ENCODE data around the gene AP4M1.

AP4M1 gene

GRCh38 chr7:100087055-100087750 lies 14.2 kb upstream of the AP4M1 start:
- H3K4me3 ChIP-seq (ENCODE audit: low read depth, low read length): no peak overlapping the region

DNA sequence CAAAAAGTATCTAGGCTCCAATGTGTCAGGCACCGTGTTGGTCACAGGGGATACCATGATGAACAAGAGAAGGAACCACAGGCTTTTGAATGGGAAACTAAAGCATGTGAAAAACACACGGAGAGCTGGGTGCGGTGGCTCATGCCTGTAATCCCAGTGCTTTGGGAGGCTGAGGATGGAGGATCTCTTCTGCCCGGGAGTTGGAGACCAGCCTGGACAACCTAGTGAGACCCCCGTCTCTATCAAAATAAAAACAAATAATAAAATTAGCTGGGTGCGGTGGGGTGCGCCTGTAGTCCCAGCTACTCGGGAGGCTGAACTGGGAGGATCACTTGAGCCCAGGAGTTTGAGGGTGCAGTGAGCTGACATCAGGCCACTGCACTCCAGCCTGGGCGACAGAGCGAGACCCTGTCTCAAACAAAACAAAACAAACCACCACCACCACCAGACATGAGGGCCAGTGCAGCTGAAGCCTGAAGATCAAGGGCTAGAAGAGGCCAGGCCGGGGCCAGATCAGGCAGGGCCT lies 13.3 kb upstream of the AP4M1 start:
- peak overlapping the region; percentile 87 for H3K4me3 ChIP-seq (ENCODE audit: low read depth, low read length)

GRCh38 chr7:100088621-100089457 lies 12.6 kb upstream of the AP4M1 start, which contains the start of gene COPS6:
Gene COPS6 (plus strand): TSS chr7:100088969. CDS start chr7:100088991, 22 bp downstream.
- peak within 1 kb of the TSS; percentile 87 for H3K4me3 ChIP-seq (ENCODE audit: low read depth, low read length)

DNA sequence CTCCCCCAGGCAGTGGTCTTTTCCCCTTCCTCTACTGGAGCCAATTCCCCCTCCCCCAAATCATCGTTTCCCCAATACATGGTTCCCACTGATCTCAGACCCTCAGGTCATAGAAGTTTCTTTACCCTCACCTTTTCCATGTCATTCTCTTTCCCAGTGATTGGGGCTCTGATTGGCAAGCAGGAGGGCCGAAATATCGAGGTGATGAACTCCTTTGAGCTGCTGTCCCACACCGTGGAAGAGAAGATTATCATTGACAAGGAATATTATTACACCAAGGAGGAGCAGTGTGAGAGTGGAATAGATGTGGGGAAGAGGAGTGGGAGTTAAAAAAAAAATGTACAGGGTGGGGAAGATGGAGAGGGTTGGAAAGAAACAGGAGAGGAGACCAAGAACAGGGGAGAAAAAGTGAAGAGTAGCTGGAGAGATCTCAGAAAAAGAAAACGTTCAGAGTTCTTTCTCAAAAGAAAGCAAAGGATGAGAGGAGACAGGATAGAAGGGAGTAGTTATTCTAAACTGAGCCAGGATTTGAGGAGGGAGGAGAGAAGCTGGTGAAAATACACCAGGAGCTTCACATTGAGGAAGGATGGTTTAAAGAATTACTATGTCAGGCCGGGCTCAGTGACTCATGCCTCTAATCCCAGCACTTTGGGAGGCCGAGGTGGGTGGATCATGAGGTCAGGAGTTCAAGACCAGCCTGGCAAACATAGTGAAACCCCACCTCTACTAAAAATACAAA lies 11.8 kb upstream of the AP4M1 start:
- H3K4me3 ChIP-seq (ENCODE audit: low read depth, low read length): peak overlapping the region; percentile 87

GRCh38 chr7:100090527-100091410 lies 10.7 kb upstream of the AP4M1 start:
- H3K4me3 ChIP-seq (ENCODE audit: low read depth, low read length): no peak overlapping the region

DNA sequence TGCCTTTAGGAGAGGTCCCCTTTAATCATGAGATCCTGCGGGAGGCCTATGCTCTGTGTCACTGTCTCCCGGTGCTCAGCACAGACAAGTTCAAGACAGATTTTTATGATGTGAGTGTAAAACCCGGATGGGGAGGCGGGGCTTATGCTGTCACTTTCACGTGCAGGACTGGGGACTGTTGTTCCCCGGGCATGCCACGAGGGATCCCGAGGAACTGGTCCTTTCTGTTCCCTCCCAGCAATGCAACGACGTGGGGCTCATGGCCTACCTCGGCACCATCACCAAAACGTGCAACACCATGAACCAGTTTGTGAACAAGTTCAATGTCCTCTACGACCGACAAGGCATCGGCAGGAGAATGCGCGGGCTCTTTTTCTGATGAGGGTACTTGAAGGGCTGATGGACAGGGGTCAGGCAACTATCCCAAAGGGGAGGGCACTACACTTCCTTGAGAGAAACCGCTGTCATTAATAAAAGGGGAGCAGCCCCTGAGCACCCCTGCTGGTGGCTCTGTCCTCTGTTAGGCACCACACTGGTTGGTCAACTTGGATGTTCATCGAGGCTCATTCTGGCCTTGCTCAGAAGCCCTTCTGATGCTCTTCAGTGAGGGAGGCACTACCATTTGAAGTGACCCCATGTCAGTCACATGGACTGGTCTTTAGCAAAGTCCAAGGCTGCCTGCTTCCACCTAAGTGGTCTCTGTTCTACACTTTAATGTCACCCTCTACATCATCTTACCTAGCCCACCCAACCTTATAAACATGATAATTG lies 9.8 kb upstream of the AP4M1 start:
- H3K4me3 ChIP-seq (ENCODE audit: low read depth, low read length): no peak overlapping the region

DNA sequence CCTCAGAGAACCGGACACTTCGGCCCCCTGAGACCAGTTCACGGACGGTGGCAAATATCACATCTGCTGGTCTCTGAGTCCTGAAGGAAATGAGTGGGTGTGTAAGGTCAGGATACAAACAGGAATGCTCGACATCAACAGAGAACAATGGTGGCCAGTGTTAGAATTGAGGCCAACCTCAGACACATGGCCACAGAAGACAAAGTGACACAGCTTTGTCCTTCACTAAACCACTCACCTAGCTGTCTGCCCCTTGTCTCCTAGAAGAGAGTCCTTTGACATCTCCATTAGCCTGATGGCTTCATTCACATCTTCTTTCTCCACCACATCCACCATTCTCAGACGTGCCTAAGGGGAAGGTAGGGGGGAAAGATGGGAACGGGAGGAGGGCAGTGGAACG lies 8.4 kb upstream of the AP4M1 start:
- no peak overlapping the region for H3K4me3 ChIP-seq (ENCODE audit: low read depth, low read length)

DNA sequence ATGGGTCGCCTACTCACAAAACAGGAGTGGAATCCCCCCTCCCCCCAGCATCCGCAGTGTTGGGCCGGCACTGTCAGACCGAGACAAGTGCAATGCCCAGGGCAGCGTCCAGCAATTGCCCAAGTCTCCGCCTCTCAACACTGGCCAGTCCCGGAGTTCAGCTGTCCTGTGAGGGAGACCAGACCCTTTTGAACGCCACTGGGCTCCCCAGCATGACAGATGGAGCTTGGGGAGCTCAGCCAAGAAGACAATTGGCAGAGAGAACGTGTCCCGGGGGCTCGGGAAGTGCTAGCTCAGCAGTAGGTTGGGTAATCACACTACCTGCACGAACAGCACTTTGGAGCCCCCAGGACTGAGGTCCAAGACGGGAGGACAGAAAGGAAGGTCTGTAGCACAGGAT lies 7.9 kb upstream of the AP4M1 start:
- no peak overlapping the region for H3K4me3 ChIP-seq (ENCODE audit: low read depth, low read length)

- H3K4me3 ChIP-seq (ENCODE audit: low read depth, low read length): no peak overlapping the region
Measured at GRCh38 chr7:100093925-100094486, 7.4 kb upstream of the AP4M1 start.

DNA sequence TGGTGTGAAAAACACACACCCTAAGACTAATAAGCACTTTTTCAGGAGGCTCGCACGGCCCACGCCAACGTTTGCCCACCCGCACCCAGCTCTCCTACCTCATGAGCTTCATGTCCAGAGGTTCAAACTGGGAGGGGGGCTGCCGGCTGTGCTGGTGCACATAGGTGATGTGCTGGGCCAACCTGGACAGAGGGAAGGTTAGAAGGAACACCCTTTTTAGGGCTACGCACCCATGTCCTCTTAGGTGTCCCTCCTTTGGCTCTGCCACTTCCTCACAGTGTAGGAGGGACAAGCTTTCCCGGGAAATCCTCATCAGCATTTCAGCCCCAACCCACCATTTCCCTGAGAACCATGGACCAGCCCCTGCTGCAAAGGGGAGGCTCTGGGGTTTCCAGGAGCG lies 6.2 kb upstream of the AP4M1 start:
- H3K4me3 ChIP-seq (ENCODE audit: low read depth, low read length): no peak overlapping the region

DNA sequence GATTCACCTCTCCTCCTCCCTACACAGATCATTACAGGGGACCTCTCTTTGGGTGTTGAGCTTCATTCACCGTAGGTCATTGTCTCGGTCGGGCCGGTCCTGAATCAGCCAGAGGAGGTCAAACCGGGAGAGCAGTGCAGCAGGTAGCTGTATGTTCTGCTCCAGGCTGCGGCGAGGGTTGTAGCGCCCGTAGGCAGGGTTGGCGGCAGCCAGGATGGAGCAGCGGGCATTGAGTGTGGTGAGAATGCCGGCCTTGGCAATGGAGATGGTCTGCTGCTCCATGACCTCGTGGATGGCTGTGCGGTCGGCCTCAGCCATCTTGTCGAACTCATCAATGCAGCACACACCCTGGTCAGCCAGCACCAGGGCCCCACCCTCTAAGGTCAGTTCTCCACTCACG lies 5.7 kb upstream of the AP4M1 start:
- H3K4me3 ChIP-seq (ENCODE audit: low read depth, low read length): no peak overlapping the region

DNA sequence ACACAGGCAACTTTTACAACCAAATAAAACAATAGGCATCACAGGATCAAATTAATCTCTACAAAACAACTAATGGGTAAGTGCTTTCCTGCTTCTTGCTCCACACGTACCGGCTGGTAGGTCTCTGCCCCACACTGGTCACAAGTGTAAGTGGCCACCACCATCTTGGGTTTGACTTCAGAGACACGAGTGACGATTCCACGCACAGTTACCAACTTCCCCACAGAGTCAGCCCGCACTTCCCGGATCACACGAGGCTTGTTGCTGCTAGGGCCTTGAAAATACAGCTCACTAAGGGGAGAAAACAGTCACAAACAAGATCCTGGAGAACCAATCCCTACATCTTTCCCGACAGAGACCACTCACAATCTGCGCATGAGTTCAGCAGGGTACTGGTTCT lies 2.5 kb upstream of the AP4M1 start:
- H3K4me3 ChIP-seq (ENCODE audit: low read depth, low read length): no peak overlapping the region

- H3K4me3 ChIP-seq (ENCODE audit: low read depth, low read length): peak overlapping the region; percentile 91
Measured at GRCh38 chr7:100099452-100099851, 2.0 kb upstream of the AP4M1 start.

- H3K4me3 ChIP-seq (ENCODE audit: low read depth, low read length): peak overlapping the region; percentile 91
Measured at GRCh38 chr7:100100420-100101015, 925 bp upstream of the AP4M1 start.

DNA sequence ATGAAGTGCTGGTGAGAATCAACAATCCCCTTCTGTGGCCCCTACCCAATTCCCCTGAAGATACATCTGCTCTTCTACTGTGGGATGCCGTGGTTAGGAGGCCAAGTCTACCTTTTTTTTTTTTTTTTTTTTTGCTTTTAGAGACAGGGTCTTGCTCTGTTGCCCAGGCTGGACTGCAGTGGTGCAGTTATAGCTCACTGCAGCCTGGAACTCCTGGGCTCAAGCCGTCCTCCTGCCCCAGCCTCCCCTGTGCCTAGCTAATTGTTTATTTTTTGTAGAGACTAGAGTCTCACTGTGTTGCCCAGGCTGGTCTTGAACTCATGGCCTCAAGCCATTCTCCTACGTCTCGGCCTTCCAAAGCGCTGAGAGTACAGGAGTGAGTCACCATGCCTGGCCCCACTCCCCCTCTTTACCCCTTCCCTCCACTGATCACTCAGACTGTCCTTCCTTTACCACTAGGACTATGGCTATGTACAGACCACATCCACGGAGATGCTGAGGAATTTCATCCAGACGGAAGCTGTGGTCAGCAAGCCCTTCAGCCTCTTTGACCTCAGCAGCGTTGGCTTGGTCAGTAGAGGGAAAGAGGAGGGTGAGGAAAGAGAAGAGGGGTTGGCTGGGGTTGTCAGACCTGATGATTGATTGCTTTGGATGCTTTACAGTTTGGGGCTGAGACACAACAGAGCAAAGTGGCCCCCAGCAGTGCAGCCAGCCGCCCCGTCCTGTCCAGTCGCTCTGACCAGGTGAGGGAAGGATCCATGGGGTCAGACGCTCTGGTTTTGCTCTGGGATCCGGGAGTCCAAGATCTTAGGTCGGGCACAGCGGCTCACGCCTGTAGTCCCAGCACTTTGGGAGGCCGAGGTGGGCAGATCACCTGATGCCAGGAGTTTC lies 1.8 kb downstream of the AP4M1 start:
- no peak overlapping the region for H3K4me3 ChIP-seq (ENCODE audit: low read depth, low read length)

DNA sequence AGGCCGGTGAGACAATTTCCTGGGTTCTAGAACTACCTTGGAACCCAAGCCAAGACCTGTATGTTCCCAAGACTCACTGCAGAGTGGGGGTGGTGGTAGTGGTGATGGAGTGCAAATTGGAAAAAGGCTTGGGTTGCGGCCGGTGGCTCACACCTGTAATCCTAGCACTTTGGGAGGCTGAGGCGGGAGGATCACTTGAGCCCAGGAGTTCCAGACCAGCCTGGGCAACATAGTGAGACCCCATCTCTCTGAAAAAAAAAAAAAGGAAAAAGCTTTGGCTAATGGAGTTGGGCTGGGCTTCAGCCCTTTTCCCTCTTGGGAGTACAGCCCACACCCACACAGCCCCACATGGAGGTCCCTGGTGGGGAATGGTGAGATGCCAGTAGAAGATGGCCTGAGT lies 4.1 kb downstream of the AP4M1 start:
- H3K4me3 ChIP-seq (ENCODE audit: low read depth, low read length): no peak overlapping the region

DNA sequence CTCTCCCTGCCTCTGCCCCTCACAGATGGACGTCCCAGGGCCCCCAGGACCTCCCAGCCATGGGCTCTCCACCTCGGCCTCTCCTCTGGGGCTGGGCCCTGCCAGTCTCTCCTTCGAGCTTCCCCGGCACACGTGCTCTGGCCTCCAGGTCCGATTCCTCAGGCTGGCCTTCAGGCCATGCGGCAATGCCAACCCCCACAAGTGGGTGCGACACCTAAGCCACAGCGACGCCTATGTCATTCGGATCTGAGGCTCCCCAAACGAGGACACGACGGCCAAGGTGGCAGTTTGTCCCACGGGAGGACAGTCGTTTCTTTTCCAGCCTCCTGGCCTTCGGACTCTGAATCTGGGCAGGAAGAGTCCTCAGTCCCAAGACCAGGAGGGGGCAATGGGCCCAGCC lies 5.2 kb downstream of the AP4M1 start:
- H3K4me3 ChIP-seq (ENCODE audit: low read depth, low read length): no peak overlapping the region
